Measurements from ENCODE around the gene HERC2. TPM values are rescaled to one million over a fixed set of nuclear protein-coding genes. Genes with fewer than 3 reads are reported as not detected.

Gene HERC2
- total and polyA plus RNA-seq, 9 of the 15 experiments (the other 6 are each of a cell fraction or from before 2014, with no cell fraction given) = 10.6 to 84.0 (median 42.6) TPM

DNA sequence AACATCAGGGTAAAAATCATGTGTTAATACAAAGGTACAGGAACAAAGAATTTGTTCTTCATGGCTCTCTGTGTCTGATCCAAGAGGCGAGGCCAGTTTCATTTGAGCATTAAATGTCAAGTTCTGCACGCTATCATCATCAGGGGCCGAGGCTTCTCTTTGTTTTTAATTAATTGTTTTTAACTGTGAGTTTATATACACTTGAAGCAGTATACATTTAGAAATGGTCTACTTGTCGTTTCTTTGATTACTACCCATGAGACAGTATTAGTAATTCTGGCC lies 201.7 kb downstream of the HERC2 start (continued):
- TF ChIP-seq, protein P1, sequence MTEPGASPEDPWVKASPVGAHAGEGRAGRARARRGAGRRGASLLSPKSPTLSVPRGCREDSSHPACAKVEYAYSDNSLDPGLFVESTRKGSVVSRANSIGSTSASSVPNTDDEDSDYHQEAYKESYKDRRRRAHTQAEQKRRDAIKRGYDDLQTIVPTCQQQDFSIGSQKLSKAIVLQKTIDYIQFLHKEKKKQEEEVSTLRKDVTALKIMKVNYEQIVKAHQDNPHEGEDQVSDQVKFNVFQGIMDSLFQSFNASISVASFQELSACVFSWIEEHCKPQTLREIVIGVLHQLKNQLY (CRISPR knock-in tag; conservative IDR thresholded peaks at IDR 0.05) = no peak

GRCh38 chr15:28118531-28118930 lies 203.4 kb downstream of the HERC2 start:
- POLR2A ChIA-PET = no interaction called here
- intact Hi-C loops (cut with micrococcal nuclease) = no loop called here
- DNase-seq (ENCODE audit: extremely low read depth in 1 of 4, low spot score in 3 of 4) (no peak), FAIRE-seq (no peak), ATAC-seq (no peak)
- H3K27me3 ChIP-seq (ENCODE audit: control insufficient read depth in 2 of 2, insufficient read depth in 2 of 2, low read length in 2 of 2) = no peaks in the 10 kb centered on the region
- no peaks in the 10 kb centered on the region for H3K9me1 ChIP-seq (ENCODE audit: control insufficient read depth, insufficient read depth, low read length)
- H3K4me3 ChIP-seq = no peak overlapping the region
- H3K36me3 ChIP-seq (ENCODE audit: control insufficient read depth, insufficient read depth, low read length) = peaks cover 89% of the 10 kb centered on the region
- H3K27ac ChIP-seq (ENCODE audit: extremely low read depth, low read depth, low read length) = no peak overlapping the region
- CTCF ChIA-PET (ENCODE audit: low intra/inter-chr PET ratio) = no interaction called here
- H3K79me2 ChIP-seq (ENCODE audit: control insufficient read depth, insufficient read depth, low read length) = no peaks in the 10 kb centered on the region
- no peak overlapping the region for H3K4me2 ChIP-seq (ENCODE audit: insufficient read depth, low read length)
- no peaks in the 10 kb centered on the region for H4K20me1 ChIP-seq (replicated peaks; ENCODE audit: control insufficient read depth, insufficient read depth, low read length)
- BruUV-seq (replicated peaks) = no TSS peak
- in situ Hi-C loops (cut with MboI) = no loop called here
- no peaks in the 10 kb centered on the region for H3K9me3 ChIP-seq (replicated peaks; ENCODE audit: control insufficient read depth, insufficient read depth, low read depth, low read length)
- TF ChIP-seq CHD1 (IDR thresholded peaks at IDR 0.05; ENCODE audit: low read length) = no peak
- TF ChIP-seq ZBTB33 (CRISPR knock-in tag; IDR thresholded peaks at IDR 0.05) = peak; percentile 37; the same call in 1 of the 2 replicates
- TF ChIP-seq POLR2AphosphoS2 (IDR thresholded peaks at IDR 0.05; ENCODE audit: low read length) = no peak
- TF ChIP-seq BACH1 (tag; IDR thresholded peaks at IDR 0.05) = no peak
- no peak overlapping the region for H3K9ac ChIP-seq (ENCODE audit: insufficient read depth in 1 of 2, low read depth in 2 of 2, low read length in 2 of 2)
- WGBS (ENCODE audit: insufficient coverage, low coverage, missing lambda C conversion rate) = 97% methylated on average over 7 of the region's 10 CpGs
- H3K4me1 ChIP-seq (replicated peaks in 1 of 2; ENCODE audit: control insufficient read depth in 2 of 2, insufficient read depth in 2 of 2, low read length in 2 of 2) = peaks cover 0 to 11% of the 10 kb centered on the region in 2 experiments; a peak in 1 of 5 replicates
- H2AFZ ChIP-seq (ENCODE audit: low read depth, low read length) = no peak overlapping the region
